Measurements from ENCODE around the gene BRPF3. TPM values are rescaled to one million over a fixed set of nuclear protein-coding genes. Genes with fewer than 3 reads are reported as not detected.

BRPF3 gene
- total and polyA plus RNA-seq, 2 donors (not counting 3 experiments of a cell fraction or from before 2014, with no cell fraction given), result 30.5 to 35.7 TPM

GRCh38 chr6:36149476-36149875 lies 47.1 kb upstream of the BRPF3 start:
- FAIRE-seq (no peak), DNase-seq (ENCODE audit: low read depth, low spot score) (no peak)
- no peaks in the 10 kb centered on the region for H3K4me1 ChIP-seq (ENCODE audit: control insufficient read depth, extremely low read depth, insufficient read depth, low read length)
- dilution Hi-C loops (cut with MboI; ENCODE audit: extremely low pct_ligation_motif_present, low sequenced_read_pairs) (no loop called here), intact Hi-C loops (cut with micrococcal nuclease) (no loop called here)
- TF ChIP-seq FOS (IDR thresholded peaks at IDR 0.05; ENCODE audit: borderline replicate concordance, insufficient read depth, low read length), result no peak
- TF ChIP-seq CTCF (IDR thresholded peaks at IDR 0.05; ENCODE audit: extremely low read depth in 1 of 2, insufficient read depth in 1 of 2, low read depth in 1 of 2, low read length in 2 of 2), result no peak
- TF ChIP-seq, protein P1, sequence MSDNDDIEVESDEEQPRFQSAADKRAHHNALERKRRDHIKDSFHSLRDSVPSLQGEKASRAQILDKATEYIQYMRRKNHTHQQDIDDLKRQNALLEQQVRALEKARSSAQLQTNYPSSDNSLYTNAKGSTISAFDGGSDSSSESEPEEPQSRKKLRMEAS (IDR thresholded peaks at IDR 0.05; ENCODE audit: insufficient read depth, insufficient read length), result no peak
- TF ChIP-seq POLR2AphosphoS5 (IDR thresholded peaks at IDR 0.05; ENCODE audit: insufficient read depth, low read depth, low read length), result no peak
- TF ChIP-seq JUN (IDR thresholded peaks at IDR 0.05; ENCODE audit: borderline replicate concordance, insufficient read depth, insufficient read length, low read depth), result no peak
- TF ChIP-seq EZH2 (IDR thresholded peaks at IDR 0.05; ENCODE audit: borderline replicate concordance, low read depth, low read length, severe bottlenecking), result no peak
- no peak for TF ChIP-seq POLR2A (IDR thresholded peaks at IDR 0.05; ENCODE audit: low read depth, low read length)
- TF ChIP-seq GATA2 (IDR thresholded peaks at IDR 0.05; ENCODE audit: insufficient read depth, insufficient read length, low read depth, low read length), result no peak
- TF ChIP-seq MYC (IDR thresholded peaks at IDR 0.05; ENCODE audit: low read depth, low read length), result no peak
- H3K4me3 ChIP-seq (replicated peaks in 1 of 3; ENCODE audit: insufficient read depth in 1 of 3, low read depth in 1 of 3, low read length in 3 of 3), result no peak overlapping the region
- H3K9ac ChIP-seq (replicated peaks; ENCODE audit: extremely low read depth, insufficient read depth, low read length), result no peak overlapping the region
- H3K4me2 ChIP-seq (ENCODE audit: insufficient read depth, low read length), result no peak overlapping the region
- POLR2A ChIA-PET, result no interaction called here
- no peaks in the 10 kb centered on the region for H3K79me2 ChIP-seq (ENCODE audit: control insufficient read depth, insufficient read depth, low read length)
- no peaks in the 10 kb centered on the region for H3K9me3 ChIP-seq (replicated peaks; ENCODE audit: control insufficient read depth, insufficient read depth, low read length)
- H2AFZ ChIP-seq (ENCODE audit: low read depth, low read length), result no peak overlapping the region
- H3K9me1 ChIP-seq (replicated peaks; ENCODE audit: control insufficient read depth, extremely low read depth, insufficient read depth, low read length), result no peaks in the 10 kb centered on the region
- BruUV-seq (replicated peaks), result no TSS peak
- no peaks in the 10 kb centered on the region for H3K36me3 ChIP-seq (ENCODE audit: control insufficient read depth in 2 of 2, extremely low read depth in 1 of 2, insufficient read depth in 2 of 2, low read length in 2 of 2)
- no peak overlapping the region for H3K27ac ChIP-seq (ENCODE audit: insufficient read depth, low read depth, low read length)
- H4K20me1 ChIP-seq (replicated peaks; ENCODE audit: control insufficient read depth, extremely low read depth, insufficient read depth, low read length), result no peaks in the 10 kb centered on the region
- H3K27me3 ChIP-seq (ENCODE audit: control insufficient read depth in 2 of 2, insufficient read depth in 2 of 2, low read length in 2 of 2), result peaks cover 0 to under 1% of the 10 kb centered on the region in 2 experiments
- CTCF ChIA-PET, result interaction anchor here (2.4 kb wide), 1 partner anchor 26 kb away, joined by 6 read pairs; no protein-coding TSS in a partner anchor

Data from endothelial cell of umbilical vein (primary cell).